ENCODE measurements around the gene RBM8A.

RBM8A gene

DNA sequence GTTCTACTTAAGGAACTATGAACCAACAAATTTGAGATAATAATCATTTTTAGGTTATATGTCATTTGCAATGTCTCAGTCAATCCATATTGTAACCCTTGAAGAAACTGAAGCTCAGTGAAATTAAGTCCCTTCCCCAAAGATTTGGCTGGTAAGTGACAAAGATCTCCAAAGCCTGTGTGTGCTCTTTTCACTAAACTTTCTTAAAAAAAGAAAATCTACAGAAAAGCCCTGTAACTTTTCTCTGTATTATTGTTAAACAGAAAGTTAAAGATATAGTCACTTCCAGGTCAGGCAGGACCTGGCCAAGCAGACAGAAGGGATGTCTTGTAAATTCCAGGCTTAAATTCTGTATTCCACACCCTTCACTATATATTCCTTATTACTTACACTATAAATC lies 29.1 kb upstream of the RBM8A start:
- no peak for DNase-seq (ENCODE audit: extremely low read depth, low read depth)
- TF ChIP-seq, protein P1, sequence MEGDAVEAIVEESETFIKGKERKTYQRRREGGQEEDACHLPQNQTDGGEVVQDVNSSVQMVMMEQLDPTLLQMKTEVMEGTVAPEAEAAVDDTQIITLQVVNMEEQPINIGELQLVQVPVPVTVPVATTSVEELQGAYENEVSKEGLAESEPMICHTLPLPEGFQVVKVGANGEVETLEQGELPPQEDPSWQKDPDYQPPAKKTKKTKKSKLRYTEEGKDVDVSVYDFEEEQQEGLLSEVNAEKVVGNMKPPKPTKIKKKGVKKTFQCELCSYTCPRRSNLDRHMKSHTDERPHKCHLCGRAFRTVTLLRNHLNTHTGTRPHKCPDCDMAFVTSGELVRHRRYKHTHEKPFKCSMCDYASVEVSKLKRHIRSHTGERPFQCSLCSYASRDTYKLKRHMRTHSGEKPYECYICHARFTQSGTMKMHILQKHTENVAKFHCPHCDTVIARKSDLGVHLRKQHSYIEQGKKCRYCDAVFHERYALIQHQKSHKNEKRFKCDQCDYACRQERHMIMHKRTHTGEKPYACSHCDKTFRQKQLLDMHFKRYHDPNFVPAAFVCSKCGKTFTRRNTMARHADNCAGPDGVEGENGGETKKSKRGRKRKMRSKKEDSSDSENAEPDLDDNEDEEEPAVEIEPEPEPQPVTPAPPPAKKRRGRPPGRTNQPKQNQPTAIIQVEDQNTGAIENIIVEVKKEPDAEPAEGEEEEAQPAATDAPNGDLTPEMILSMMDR (IDR thresholded peaks at IDR 0.05; ENCODE audit: low read depth, low read length): no peak

DNA sequence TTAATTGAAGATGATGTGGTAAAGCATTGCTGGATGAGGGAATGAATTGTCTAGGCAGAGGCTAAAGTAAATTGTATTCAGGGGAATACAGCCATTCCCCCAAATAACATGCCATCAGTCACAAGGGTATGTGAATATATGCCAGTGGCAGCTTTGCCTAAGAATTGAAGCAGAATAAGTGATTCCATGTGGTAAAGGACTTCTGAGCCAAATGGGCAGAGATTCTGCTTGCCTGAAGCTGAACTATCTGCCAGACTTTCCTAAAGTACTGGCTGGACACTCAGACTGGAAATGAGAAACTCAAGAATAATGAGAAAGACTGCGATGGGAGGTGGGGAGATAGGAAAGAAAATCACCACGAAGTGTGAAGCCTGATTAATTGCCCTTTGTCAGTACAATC lies 28.2 kb upstream of the RBM8A start:
- TF ChIP-seq, protein P1 (IDR thresholded peaks at IDR 0.05; ENCODE audit: low read depth, low read length): no peak
- no peak for DNase-seq (ENCODE audit: extremely low read depth, low read depth)

DNA sequence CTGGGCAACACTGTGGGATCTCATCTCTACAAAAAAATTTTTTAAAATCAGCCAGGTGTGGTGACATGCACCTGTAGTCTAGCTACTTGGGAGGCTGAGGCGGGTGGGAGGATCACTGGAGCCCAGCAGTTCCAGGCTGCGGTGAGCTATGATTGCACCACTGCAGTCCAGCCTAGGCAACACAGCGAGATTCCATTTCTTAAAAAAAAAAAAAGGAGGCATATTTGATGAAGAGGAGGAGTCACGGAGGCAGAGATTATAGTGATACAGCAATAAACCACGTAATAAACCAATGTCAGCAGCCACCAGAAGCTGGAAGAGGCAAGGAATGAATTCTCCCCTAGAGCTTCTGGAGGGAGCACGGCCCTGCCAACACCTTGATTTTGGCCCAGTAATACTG lies 26.6 kb upstream of the RBM8A start:
- TF ChIP-seq, protein P1 (IDR thresholded peaks at IDR 0.05; ENCODE audit: low read depth, low read length): no peak
- DNase-seq (ENCODE audit: extremely low read depth, low read depth): no peak

DNA sequence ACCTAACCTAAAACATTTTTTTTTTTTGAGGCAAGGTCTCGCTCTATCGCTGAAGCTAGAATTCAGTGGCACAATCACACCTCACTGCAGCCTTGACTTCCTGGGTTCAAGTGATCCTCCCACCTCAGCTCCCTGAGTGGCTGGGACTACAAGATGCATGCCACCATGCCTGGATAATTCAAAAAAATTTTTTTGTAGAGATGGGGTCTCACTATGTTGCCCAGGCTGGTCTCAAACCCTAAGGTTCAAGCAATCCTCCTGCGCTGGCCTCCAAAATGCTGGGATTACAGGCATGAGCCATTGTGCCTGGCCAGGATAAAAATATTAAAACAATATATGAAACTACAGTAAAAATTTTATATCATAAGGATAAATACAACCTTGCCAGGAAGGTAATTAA lies 25.6 kb upstream of the RBM8A start:
- no peak for DNase-seq (ENCODE audit: extremely low read depth, low read depth)
- TF ChIP-seq, protein P1 (IDR thresholded peaks at IDR 0.05; ENCODE audit: low read depth, low read length): no peak

DNA sequence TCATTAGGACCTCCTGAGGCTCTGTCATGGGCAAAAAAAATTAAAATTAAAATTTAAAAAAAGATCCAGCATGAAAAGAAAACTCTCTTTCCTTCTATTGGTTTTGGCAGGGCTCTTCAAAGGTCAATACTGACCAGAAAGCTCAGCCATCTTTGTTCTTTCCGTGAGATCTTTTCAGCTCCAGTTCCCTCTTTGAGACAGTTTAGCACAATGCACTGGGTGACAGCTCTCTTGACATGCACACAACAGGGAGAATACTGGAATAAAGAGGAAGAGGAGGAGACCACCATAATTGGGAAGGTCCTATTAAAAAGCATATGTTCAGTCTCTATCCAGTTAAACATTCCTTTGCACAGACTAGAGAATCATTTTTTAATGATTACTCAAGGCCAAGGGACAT lies 24.2 kb upstream of the RBM8A start:
- no peak for DNase-seq (ENCODE audit: extremely low read depth, low read depth)
- TF ChIP-seq, protein P1 (IDR thresholded peaks at IDR 0.05; ENCODE audit: low read depth, low read length): no peak

DNA sequence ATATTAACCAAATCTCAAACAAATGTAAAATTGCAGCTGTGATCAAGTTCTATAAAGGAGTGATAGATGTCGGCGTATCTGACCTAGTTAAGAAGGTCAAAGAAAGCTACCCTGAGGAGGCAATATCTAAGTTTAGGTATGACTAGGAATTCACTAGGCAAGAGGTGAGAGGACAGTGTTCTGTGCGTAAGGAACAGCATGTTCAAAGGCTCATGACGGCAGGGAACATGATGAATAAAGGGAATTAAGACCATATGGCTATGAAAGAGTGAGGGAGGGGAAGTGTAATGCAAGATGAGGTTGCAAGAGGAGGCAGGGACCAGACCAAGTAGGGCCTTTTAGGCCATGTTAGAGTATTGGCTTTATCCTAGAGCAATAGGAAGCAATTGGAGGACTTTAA lies 21.9 kb upstream of the RBM8A start:
- DNase-seq (ENCODE audit: extremely low read depth, low read depth): no peak
- TF ChIP-seq, protein P1 (IDR thresholded peaks at IDR 0.05; ENCODE audit: low read depth, low read length): no peak

DNA sequence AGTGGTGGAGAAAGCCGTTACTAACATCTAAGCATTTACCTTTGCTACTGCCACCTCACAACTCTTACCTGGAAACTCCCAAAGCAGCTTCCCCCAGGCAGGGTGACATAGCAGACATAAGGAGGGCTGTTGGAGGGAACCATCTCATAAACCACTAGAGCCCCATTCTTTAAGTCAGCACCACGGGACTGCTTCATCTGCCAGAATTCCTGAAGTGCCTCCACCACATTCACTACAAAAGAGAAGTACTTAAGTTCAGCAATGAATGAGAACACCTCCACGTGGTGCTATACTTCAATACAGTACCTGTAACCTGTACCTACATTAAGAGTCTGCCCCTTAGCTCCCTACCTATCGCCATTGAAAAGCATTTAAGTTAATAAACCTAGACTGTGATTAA lies 20.3 kb upstream of the RBM8A start:
- TF ChIP-seq, protein P1 (IDR thresholded peaks at IDR 0.05; ENCODE audit: low read depth, low read length): no peak
- DNase-seq (ENCODE audit: extremely low read depth, low read depth): no peak

Measured in AG09319 (cell line).